ENCODE data around the gene KIAA1671.
A peak's percentile ranks its signal among the peaks of the same experiment; 100 is the strongest.

KIAA1671 gene

GRCh38 chr22:25080855-25081254, 128.3 kb downstream of the KIAA1671 start:
- no peaks in the 10 kb centered on the region for H3K79me2 ChIP-seq (ENCODE audit: insufficient read depth, low read length)
- no peak overlapping the region for H3K27ac ChIP-seq (ENCODE audit: low read depth, low read length, poor library complexity, severe bottlenecking)
- H2AFZ ChIP-seq (ENCODE audit: low read length), result no peak overlapping the region
- H3K9me2 ChIP-seq (ENCODE audit: low read depth, low read length), result no peaks in the 10 kb centered on the region
- H3K36me3 ChIP-seq (ENCODE audit: insufficient read depth, low read length), result no peaks in the 10 kb centered on the region
- H4K20me1 ChIP-seq (ENCODE audit: insufficient read depth, low read length), result no peaks in the 10 kb centered on the region
- H3K9ac ChIP-seq (ENCODE audit: low read length), result no peak overlapping the region
- no peaks in the 10 kb centered on the region for H3F3A ChIP-seq (ENCODE audit: insufficient read depth, low read length)
- no peak overlapping the region for H3K4me3 ChIP-seq (ENCODE audit: low read depth, low read length, poor library complexity, severe bottlenecking)
- H3K4me2 ChIP-seq (ENCODE audit: low read length), result no peak overlapping the region
- TF ChIP-seq EZH2 (IDR thresholded peaks at IDR 0.05; ENCODE audit: borderline replicate concordance, low read length) (no peak), CTCF (IDR thresholded peaks at IDR 0.05; ENCODE audit: low read length) (no peak)
- H3K4me1 ChIP-seq (ENCODE audit: insufficient read depth, low read length, severe bottlenecking), result no peaks in the 10 kb centered on the region
- H3K9me3 ChIP-seq (ENCODE audit: low read length), result no peaks in the 10 kb centered on the region
- H3K27me3 ChIP-seq (ENCODE audit: insufficient read depth, low read length), result peaks cover 3% of the 10 kb centered on the region; the same call in 1 of the 2 replicates

DNA sequence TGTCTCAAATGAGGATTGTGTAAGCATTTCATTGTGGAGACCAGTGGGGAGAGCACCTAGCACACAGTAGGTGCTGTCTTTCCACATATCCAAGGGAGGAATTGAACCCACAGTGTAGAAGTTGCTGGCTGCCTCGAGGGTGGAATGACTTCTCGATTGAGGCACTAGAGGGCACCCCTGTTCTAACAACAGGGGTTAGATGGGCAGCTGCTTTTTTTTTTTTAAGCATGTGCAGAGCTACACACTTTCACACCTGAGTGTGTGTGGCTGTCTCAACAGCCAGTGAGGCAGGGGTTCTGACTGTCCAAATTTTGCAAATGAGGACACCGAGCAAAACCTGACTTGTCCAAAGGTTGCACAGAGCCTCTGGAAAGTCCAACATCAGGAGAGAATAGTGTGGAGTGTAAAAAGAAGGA, 128.9 kb downstream of the KIAA1671 start:
- TF ChIP-seq CTCF (IDR thresholded peaks at IDR 0.05; ENCODE audit: low read length), result peak; percentile 65
- no peak for TF ChIP-seq EZH2 (IDR thresholded peaks at IDR 0.05; ENCODE audit: borderline replicate concordance, low read length)
- no peak overlapping the region for H3K27ac ChIP-seq (ENCODE audit: low read depth, low read length, poor library complexity, severe bottlenecking)

GRCh38 chr22:25082096-25082495, 129.6 kb downstream of the KIAA1671 start:
- Histone ChIP-seq H3K9me2 (ENCODE audit: low read depth, low read length) (no peaks in the 10 kb centered on the region), H3K36me3 (ENCODE audit: insufficient read depth, low read length) (no peaks in the 10 kb centered on the region), H3K9ac (ENCODE audit: low read length) (no peak overlapping the region), H3K4me3 (ENCODE audit: low read depth, low read length, poor library complexity, severe bottlenecking) (no peak overlapping the region), H3K79me2 (ENCODE audit: insufficient read depth, low read length) (no peaks in the 10 kb centered on the region), H4K20me1 (ENCODE audit: insufficient read depth, low read length) (no peaks in the 10 kb centered on the region), H3K9me3 (ENCODE audit: low read length) (no peaks in the 10 kb centered on the region), H3K4me1 (ENCODE audit: insufficient read depth, low read length, severe bottlenecking) (no peaks in the 10 kb centered on the region), H3F3A (ENCODE audit: insufficient read depth, low read length) (no peaks in the 10 kb centered on the region), H3K27me3 (ENCODE audit: insufficient read depth, low read length) (peaks cover 3% of the 10 kb centered on the region; the same call in 1 of the 2 replicates), H3K4me2 (ENCODE audit: low read length) (no peak overlapping the region), H3K27ac (ENCODE audit: low read depth, low read length, poor library complexity, severe bottlenecking) (no peak overlapping the region), H2AFZ (ENCODE audit: low read length) (no peak overlapping the region)
- TF ChIP-seq CTCF (IDR thresholded peaks at IDR 0.05; ENCODE audit: low read length), result no peak
- no peak for TF ChIP-seq EZH2 (IDR thresholded peaks at IDR 0.05; ENCODE audit: borderline replicate concordance, low read length)

More for the DNA sequence above, 128.9 kb downstream of the KIAA1671 start:
- Histone ChIP-seq H3K4me2 (ENCODE audit: low read length) (no peak overlapping the region), H3K36me3 (ENCODE audit: insufficient read depth, low read length) (no peaks in the 10 kb centered on the region), H3K9me2 (ENCODE audit: low read depth, low read length) (no peaks in the 10 kb centered on the region), H3K9ac (ENCODE audit: low read length) (no peak overlapping the region), H3F3A (ENCODE audit: insufficient read depth, low read length) (no peaks in the 10 kb centered on the region), H3K4me3 (ENCODE audit: low read depth, low read length, poor library complexity, severe bottlenecking) (no peak overlapping the region), H3K79me2 (ENCODE audit: insufficient read depth, low read length) (no peaks in the 10 kb centered on the region), H3K4me1 (ENCODE audit: insufficient read depth, low read length, severe bottlenecking) (no peaks in the 10 kb centered on the region), H3K27me3 (ENCODE audit: insufficient read depth, low read length) (peaks cover 3% of the 10 kb centered on the region; the same call in 1 of the 2 replicates), H2AFZ (ENCODE audit: low read length) (no peak overlapping the region), H4K20me1 (ENCODE audit: insufficient read depth, low read length) (no peaks in the 10 kb centered on the region), H3K9me3 (ENCODE audit: low read length) (no peaks in the 10 kb centered on the region)
